HepG2 (cell line): ENCODE measurements around the gene MS4A13. TPM values are rescaled to one million over a fixed set of nuclear protein-coding genes. Genes with fewer than 3 reads are reported as not detected.

ENCODE experiments used
- ATAC-seq: fragments of 200-7000 bp; cut with Tn5 transposase; 3 replicates; pipeline ENCODE4 v1.9.1; 2020; ENCODE audit warnings: mild to moderate bottlenecking, moderate library complexity
- BruUV-seq: library from RNA; stranded (reverse); fragments of 400-500 nt; replicated peaks from 2 replicates; lab custom pipeline; 2021; lab: Mats Ljungman, UMichigan
- CTCF ChIA-PET: fragments of 300-600 bp; formaldehyde crosslinking; extraction: SDS; loops from one replicate; lab custom pipeline; 2021; ENCODE audit warnings: low total read pairs, inconsistent platforms, low intra/inter-chr PET ratio; lab: Yijun Ruan, JAX
- POLR2A ChIA-PET: fragments of 350-600 bp; sonication (Branson Sonifier 250); formaldehyde crosslinking; loops from one replicate; lab custom pipeline; 2020; ENCODE audit warnings: antibody characterized with exemption, inconsistent platforms; lab: Yijun Ruan, JAX
- DNase-seq: peaks from one replicate; pipeline ENCODE4 v3.0.0-alpha.2; 2015; ENCODE audit warnings: low spot score
- FAIRE-seq: peaks from 3 replicates; lab custom pipeline; 2011; peaks lifted over from hg19 to GRCh38; lab: Jason Lieb, UNC
- H2AFZ ChIP-seq: one replicate; pipeline ENCODE4 v1.6.1; 2011; ENCODE audit warnings: low read length, inconsistent platforms
- H3K27ac ChIP-seq: fragments of 300-600 bp; 3 replicates; pipeline ENCODE4 v1.8.0; 2011; ENCODE audit warnings: mixed run types, mild to moderate bottlenecking, mixed read lengths, low read length, inconsistent platforms; ENCODE audit not compliant: insufficient read depth; ENCODE audit errors: extremely low read length
- H3K27me3 ChIP-seq, 2 experiments: fragments of 200-600 bp in 1 of 2; 2 replicates in 1 of 2; 3 replicates in 1 of 2; pipeline versions ENCODE4 v1.6.0 to v1.8.0; 2011; ENCODE audit warnings: low read length in 2 of 2, mild to moderate bottlenecking in 2 of 2, moderate library complexity in 2 of 2, inconsistent platforms in 1 of 2; ENCODE audit not compliant: insufficient read depth in 2 of 2, control insufficient read depth in 1 of 2
- H3K36me3 ChIP-seq, 2 experiments: fragments of 200-600 bp in 1 of 2; replicated peaks in 1 of 2; 2 replicates in 1 of 2; 3 replicates in 1 of 2; pipeline versions ENCODE4 v1.5.1 to v1.8.0; 2011; ENCODE audit warnings: low read length in 2 of 2, inconsistent platforms in 1 of 2; ENCODE audit not compliant: insufficient read depth in 2 of 2, control insufficient read depth in 1 of 2
- H3K4me1 ChIP-seq: 2 replicates; pipeline ENCODE4 v1.5.1; 2012; ENCODE audit warnings: low read length, inconsistent platforms; ENCODE audit not compliant: insufficient read depth
- H3K4me2 ChIP-seq: 2 replicates; pipeline ENCODE4 v1.6.0; 2011; ENCODE audit warnings: low read depth, low read length, inconsistent platforms
- H3K4me3 ChIP-seq, 3 experiments: fragments of 200-600 bp in 1 of 3; sonication (generic), shearing (Covaris generic) in 1 of 3; replicated peaks in 1 of 3; 2 replicates each; pipeline ENCODE4 v1.5.1; 2011 to 2016; ENCODE audit warnings: low read length in 3 of 3, inconsistent platforms in 2 of 3, low read depth in 2 of 3, mild to moderate bottlenecking in 2 of 3, control low read depth in 1 of 3, mixed read lengths in 1 of 3; ENCODE audit not compliant: insufficient read depth in 1 of 3
- H3K79me2 ChIP-seq: one replicate; pipeline ENCODE4 v1.6.1; 2011; ENCODE audit warnings: low read length, inconsistent platforms; ENCODE audit not compliant: insufficient read depth
- H3K9ac ChIP-seq: 2 replicates; pipeline ENCODE4 v1.6.0; 2011; ENCODE audit warnings: mild to moderate bottlenecking, low read depth, low read length, inconsistent platforms; ENCODE audit not compliant: insufficient read depth
- H3K9me3 ChIP-seq: 2 replicates; pipeline ENCODE4 v1.5.1; 2012; ENCODE audit warnings: mild to moderate bottlenecking, low read length
- H4K20me1 ChIP-seq: 2 replicates; pipeline ENCODE4 v1.6.0; 2011; ENCODE audit warnings: inconsistent platforms, mild to moderate bottlenecking, low read length, moderate library complexity; ENCODE audit not compliant: insufficient read depth
- AGO2 ChIP-seq: fragments of 200-400 bp; formaldehyde crosslinking; optimal IDR thresholded peaks from 2 replicates; pipeline ENCODE3; 2017; ENCODE audit warnings: mild to moderate bottlenecking, low read depth, low read length, moderate library complexity
- AHDC1 ChIP-seq: sonication (generic); formaldehyde crosslinking; IDR thresholded peaks from 2 replicates; pipeline ENCODE4 v1.5.1; 2020; ENCODE audit warnings: mild to moderate bottlenecking, missing genetic modification reagents, borderline replicate concordance
- ARNTL ChIP-seq: sonication (generic); formaldehyde crosslinking; IDR thresholded peaks from 2 replicates; pipeline ENCODE4 v1.4.0; 2020; ENCODE audit warnings: mild to moderate bottlenecking, missing genetic modification reagents
- ATF5 ChIP-seq: sonication (generic); formaldehyde crosslinking; IDR thresholded peaks from 2 replicates; pipeline ENCODE4 v1.4.0; 2020; ENCODE audit warnings: mild to moderate bottlenecking, low read depth, missing genetic modification reagents
- CREB3 ChIP-seq: sonication (generic); formaldehyde crosslinking; IDR thresholded peaks from 2 replicates; pipeline ENCODE4 v1.5.0; 2020; ENCODE audit warnings: missing genetic modification reagents
- HDAC2 ChIP-seq: sonication (generic); formaldehyde crosslinking; IDR thresholded peaks from 2 replicates; pipeline ENCODE4 v1.4.0; 2020; ENCODE audit warnings: missing genetic modification reagents
- ISL2 ChIP-seq: sonication (generic); formaldehyde crosslinking; IDR thresholded peaks from 2 replicates; pipeline ENCODE4 v1.5.0; 2020; ENCODE audit warnings: missing genetic modification reagents
- MEF2D ChIP-seq: sonication (generic); formaldehyde crosslinking; IDR thresholded peaks from 2 replicates; pipeline ENCODE4 v1.5.1; 2020; ENCODE audit warnings: mild to moderate bottlenecking, missing genetic modification reagents
- NCOA1 ChIP-seq: sonication (generic); formaldehyde crosslinking; IDR thresholded peaks from 2 replicates; pipeline ENCODE4 v1.9.0; 2021; ENCODE audit warnings: missing genetic modification reagents
- PCBP2 ChIP-seq: fragments of 200-400 bp; formaldehyde crosslinking; optimal IDR thresholded peaks from 2 replicates; pipeline ENCODE3; 2018; ENCODE audit warnings: low read length, low read depth; ENCODE audit not compliant: poor library complexity, severe bottlenecking
- STAT5B ChIP-seq: sonication (generic); formaldehyde crosslinking; IDR thresholded peaks from 2 replicates; pipeline ENCODE4 v1.4.0; 2020; ENCODE audit warnings: missing genetic modification reagents
- TFDP2 ChIP-seq: sonication (generic); formaldehyde crosslinking; IDR thresholded peaks from 2 replicates; pipeline ENCODE4 v1.4.0; 2020; ENCODE audit warnings: missing genetic modification reagents
- ZEB1 ChIP-seq: IDR thresholded peaks from 2 replicates; pipeline ENCODE4 v1.6.1; 2012; ENCODE audit warnings: mild to moderate bottlenecking, low read depth, inconsistent platforms; ENCODE audit not compliant: insufficient replicate concordance
- ZFY ChIP-seq: sonication (generic); formaldehyde crosslinking; IDR thresholded peaks from 2 replicates; pipeline ENCODE4 v1.4.0; 2020; ENCODE audit warnings: missing genetic modification reagents
- ZNF546 ChIP-seq: sonication (generic); formaldehyde crosslinking; conservative IDR thresholded peaks from 2 replicates; pipeline ENCODE4 v1.8.1; 2023; ENCODE audit warnings: mild to moderate bottlenecking, missing genetic modification reagents
- ZNF691 ChIP-seq: sonication (generic); formaldehyde crosslinking; IDR thresholded peaks from 2 replicates; pipeline ENCODE4 v1.4.0; 2020; ENCODE audit warnings: missing genetic modification reagents, low read depth, mild to moderate bottlenecking, borderline replicate concordance
- WGBS: methylation state at CpG from one replicate; pipeline ENCODE4 v1.1.6; 2017; ENCODE audit warnings: low lambda C conversion rate; 5-methylcytosine and 5-hydroxymethylcytosine counted together
- in situ Hi-C: cut with HindIII; loops from 2 replicates; pipeline ENCODE4 v1.10.0; 2017; ENCODE audit warnings: low pct_unique_long_range_greater_than_20kb; ENCODE audit not compliant: extremely low pct_ligation_motif_present
- intact Hi-C: fragments of 100-400 bp; cut with micrococcal nuclease; formaldehyde crosslinking; loops from one replicate; pipeline ENCODE4 v1.10.0; 2022; ENCODE audit not compliant: unreplicated experiment
- polyA plus RNA-seq, 8 experiments: library from polyadenylated mRNA; depleted of rRNA in 3 of 8; stranded (reverse) in 7 of 8; unstranded in 1 of 8; fragments of >200 nt; fragmentation: Illumina TruSeq in 4 of 8; extraction: Trizol in 4 of 8; gene quantifications; 2 replicates each; pipeline versions ENCODE4 v1.2.1 to v1.2.3, GENCODE V29; 2011 to 2016; ENCODE audit warnings: low read depth in 4 of 8, missing spikeins in 1 of 8, mixed read lengths in 1 of 8; ENCODE audit not compliant: insufficient read depth in 1 of 8
- total RNA-seq, 5 experiments: library from RNA; depleted of rRNA; stranded (reverse); fragments of >200 nt; fragmentation: Illumina TruSeq; extraction: Trizol; gene quantifications; 2 replicates each; pipeline ENCODE4 v1.2.3, GENCODE V29; 2016; ENCODE audit warnings: low read depth in 1 of 5

MS4A13 gene
- total and polyA plus RNA-seq, 2 of the 13 experiments (the other 11 are each of a cell fraction or from before 2014, with no cell fraction given), result not detected

GRCh38 chr11:60468829-60469228 is 46.4 kb upstream of the MS4A13 start:
- BruUV-seq, result no TSS peak
- WGBS, result 24% methylated on average over 2 of the region's 2 CpGs
- TF ChIP-seq AGO2 (no peak), AHDC1 (CRISPR knock-in tag) (no peak), ISL2 (CRISPR knock-in tag) (no peak), ZFY (CRISPR knock-in tag) (no peak), CREB3 (CRISPR knock-in tag) (no peak), ARNTL (CRISPR knock-in tag) (no peak), NCOA1 (CRISPR knock-in tag) (no peak), ZEB1 (no peak), ZNF546 (no peak), HDAC2 (CRISPR knock-in tag) (no peak), ZNF691 (CRISPR knock-in tag) (no peak), TFDP2 (CRISPR knock-in tag) (no peak), PCBP2 (no peak), ATF5 (CRISPR knock-in tag) (no peak), STAT5B (CRISPR knock-in tag) (no peak), MEF2D (CRISPR knock-in tag) (no peak)

More at GRCh38 chr11:60468829-60469228, 46.4 kb upstream of the MS4A13 start:
- no peak overlapping the region for H3K9ac ChIP-seq
- no peaks in the 10 kb centered on the region for H3K36me3 ChIP-seq
- intact Hi-C loops (no loop called here), in situ Hi-C loops (no loop called here)
- H3K4me1 ChIP-seq, result no peaks in the 10 kb centered on the region
- FAIRE-seq (no peak), DNase-seq (no peak), ATAC-seq (no peak)
- no peaks in the 10 kb centered on the region for H4K20me1 ChIP-seq
- no peaks in the 10 kb centered on the region for H3K79me2 ChIP-seq
- CTCF ChIA-PET, result no interaction called here
- H3K27me3 ChIP-seq, result no peaks in the 10 kb centered on the region; a peak in 1 of 5 replicates
- no peaks in the 10 kb centered on the region for H3K9me3 ChIP-seq
- no peak overlapping the region for H3K4me2 ChIP-seq
- no peak overlapping the region for H2AFZ ChIP-seq
- POLR2A ChIA-PET, result no interaction called here
- no peak overlapping the region for H3K4me3 ChIP-seq
- H3K27ac ChIP-seq, result no peak overlapping the region
